ENCODE measurements around the gene RSBN1L.

The RSBN1L gene

DNA sequence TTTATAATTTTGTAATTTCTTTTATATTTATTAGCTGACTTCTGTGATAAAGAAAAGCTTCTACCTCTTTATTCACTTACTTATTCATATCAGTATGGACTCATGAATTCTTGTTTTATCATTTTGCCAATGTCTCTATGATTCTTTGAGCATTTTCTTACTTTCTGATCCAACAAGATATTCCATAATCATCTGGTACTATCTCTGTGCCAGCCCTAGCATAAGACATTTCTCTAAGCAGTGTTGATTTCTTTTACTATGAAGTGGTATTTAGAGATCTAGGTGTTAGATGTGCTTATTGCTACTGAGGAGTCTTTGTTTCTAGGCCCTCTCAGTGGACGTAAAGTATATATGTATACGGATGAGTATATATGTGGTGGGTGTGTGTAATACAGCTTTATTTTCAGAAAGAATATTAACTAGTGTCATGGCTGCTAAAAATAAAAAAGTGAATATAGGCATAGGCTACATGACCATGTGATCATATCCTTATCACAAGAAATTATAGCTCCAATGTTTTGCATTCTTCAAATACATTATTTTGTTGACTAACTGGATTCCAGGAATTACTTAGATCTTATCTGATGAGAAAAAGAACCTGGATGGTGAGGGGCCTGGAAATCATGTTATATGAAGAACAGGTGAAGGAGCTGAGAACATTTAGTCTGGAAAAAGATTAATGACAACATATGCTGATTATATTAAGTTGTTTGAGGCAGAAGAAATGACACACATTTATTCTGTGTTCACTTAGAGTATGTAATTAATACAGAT is 115.4 kb downstream of the RSBN1L start:
- no peak for DNase-seq

DNA sequence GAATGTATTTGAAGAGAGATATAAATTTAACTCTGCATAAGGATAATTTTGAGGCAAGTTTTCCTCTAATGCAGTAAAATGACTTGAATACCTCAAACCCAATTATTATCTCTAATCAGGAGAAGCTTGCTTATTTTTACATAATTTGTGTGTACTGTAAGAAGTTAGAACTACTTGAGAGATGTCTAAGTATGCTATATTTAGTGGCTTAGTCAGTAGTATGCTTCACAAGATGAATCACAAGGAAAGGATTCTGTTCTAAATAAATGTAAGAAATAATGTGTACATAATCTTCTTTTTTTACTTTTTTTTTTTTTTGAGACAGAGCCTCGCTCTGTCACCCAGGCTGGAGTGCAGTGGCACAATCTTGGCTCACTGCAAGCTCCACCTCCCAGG is 116.0 kb downstream of the RSBN1L start:
- DNase-seq, result no peak

DNA sequence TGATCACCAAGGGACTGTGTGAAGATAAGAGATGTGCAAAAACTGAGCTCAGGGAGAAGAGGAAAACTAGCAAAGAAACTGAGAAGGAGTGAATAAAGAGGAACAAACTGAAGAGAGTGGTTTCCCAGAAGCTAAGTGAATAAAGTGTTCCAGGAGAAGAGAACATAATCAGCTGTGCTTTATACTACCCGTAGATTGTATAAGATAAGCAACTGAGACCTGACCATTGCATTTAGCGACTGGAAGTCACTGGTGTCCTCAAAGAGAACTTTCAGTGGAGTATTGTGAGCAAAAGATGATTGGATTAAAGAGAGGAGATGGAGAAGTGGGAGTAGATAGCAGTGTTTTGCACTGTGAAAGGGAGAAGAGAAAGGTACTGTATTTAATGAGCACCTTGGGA is 116.9 kb downstream of the RSBN1L start:
- DNase-seq, result no peak

DNA sequence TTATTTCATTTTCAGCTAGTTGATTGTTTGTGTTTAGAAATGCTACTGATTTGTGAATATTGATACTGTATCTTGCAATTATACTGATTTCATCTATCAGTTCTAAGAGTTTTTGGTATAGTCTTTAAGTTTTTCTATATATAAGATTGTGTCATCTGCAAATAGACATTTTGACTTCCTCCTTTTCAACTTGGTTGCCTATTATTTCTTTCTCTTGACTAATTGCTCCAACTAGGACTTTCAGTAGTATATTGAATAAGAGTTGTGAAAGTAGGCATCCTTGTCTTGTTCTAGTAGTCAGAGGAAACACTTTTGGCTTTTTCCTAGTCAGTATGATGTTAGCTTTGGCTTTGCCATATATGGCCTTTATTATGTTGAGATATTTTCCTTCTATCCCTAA is 122.8 kb downstream of the RSBN1L start:
- no peak for DNase-seq

DNA sequence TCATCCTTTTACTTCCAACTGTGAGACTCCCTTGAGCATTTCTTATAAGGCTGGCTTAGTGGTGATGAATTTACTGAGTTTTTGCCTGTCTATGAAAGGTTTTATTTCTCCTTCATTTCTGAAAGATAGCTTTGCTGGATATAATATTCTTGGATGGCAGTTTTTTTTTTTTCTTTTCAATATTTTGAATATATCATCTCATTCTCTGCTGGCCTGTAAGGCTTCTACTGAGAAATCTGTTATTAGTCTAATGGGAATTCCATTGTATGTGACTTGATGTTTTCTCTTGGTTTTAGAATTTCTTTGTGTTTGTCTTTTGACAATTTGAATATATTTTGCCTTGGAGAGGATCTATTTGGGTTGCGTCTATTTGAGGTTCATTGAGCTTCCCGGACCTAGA is 124.7 kb downstream of the RSBN1L start:
- DNase-seq, result no peak

DNA sequence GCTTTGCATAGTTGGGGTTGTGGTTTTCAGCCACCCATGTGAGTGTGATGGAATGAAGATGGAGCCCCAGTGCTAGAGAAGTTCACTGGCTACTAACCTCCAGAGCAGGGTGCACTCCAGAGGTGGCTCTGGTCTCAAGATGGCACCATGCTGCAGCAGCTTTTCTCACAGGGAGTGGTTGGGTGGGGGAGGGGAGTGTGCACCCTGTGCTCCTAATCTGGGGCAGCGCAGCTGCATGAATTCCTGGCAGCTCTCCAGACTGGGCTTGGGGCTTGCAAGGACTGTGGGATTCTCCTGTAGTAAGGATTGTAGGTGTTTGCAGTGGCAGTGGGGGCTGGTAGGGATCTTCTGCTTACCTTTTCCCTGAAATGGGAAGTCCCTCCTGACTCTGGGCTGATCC is 126.0 kb downstream of the RSBN1L start:
- DNase-seq, result peak; percentile 80

DNA sequence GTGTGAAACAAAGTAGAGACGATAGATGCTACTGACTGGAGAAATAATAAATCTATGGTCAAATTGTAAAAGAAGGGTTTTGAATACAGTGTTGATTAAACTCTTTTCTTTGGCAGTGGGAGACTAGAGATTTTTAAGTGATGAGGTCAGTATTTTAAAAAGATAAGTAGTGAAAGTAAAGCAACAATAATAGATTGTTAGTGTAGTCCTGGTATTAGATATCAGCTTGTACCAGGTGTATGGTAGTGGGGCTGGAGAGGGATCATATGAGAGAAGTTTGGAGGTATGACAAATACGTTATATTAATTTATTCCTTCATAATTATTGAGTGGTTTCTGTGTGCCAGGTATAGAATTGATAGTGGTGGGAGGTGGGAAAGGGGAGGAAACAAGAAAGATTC is 127.5 kb downstream of the RSBN1L start:
- DNase-seq, result no peak

DNA sequence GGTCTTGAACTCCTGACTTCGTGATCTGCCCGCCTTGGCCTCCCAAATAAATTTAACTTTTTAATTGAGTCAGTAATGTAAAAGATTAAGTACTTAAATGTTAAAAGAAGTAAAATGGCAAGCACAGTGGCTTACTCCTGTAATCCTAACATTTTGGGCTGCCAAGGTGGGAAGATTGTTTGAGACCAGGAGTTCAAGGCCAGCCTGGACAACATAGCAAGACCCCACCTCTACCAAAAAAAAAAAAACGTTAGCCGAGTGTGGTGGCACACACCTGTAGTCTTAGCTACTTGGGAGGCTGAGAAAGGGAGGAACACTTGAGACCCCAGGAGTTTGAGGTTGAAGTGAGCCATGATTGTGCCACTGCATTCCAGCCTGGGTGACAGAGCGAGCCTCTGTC is 128.4 kb downstream of the RSBN1L start:
- no peak for DNase-seq

DNA sequence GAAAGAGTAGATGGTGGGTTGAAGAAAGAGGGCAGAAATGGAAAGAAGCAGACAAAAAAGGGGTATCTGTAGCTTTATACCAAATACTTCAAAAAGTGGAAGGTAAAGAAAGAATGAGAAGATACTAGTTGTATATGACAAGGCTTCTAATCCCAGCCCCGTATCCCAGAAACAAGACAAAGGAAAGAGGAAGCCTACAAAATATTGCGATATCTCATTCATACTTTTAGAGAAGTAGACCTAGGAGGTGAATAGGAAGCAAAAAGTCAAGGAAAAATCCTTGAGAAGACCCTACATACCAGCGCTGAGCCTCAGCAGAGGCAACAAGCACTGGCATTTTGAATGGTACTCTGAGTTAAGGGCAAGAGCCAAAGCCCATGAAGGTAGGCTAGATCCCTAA is 128.9 kb downstream of the RSBN1L start:
- DNase-seq, result no peak

DNA sequence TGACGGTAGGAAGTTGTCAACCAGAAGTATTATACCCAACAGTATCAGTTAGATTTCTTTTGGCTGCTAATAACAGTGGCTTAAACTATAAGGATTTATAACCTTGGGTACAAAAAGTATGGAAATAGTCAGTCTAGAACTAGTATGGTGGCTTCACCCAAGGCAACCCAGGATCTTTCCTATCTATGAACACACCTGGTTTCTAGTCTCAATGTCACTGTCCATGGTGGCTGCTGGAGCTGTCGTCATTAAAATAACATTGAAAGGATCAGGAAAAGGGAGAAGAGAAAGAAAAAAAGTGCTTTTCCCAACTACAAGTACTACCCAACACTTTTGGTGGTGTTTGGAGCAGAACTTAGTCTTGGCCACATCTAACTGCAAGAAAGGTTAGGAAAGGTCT is 130.0 kb downstream of the RSBN1L start:
- no peak for DNase-seq

DNA sequence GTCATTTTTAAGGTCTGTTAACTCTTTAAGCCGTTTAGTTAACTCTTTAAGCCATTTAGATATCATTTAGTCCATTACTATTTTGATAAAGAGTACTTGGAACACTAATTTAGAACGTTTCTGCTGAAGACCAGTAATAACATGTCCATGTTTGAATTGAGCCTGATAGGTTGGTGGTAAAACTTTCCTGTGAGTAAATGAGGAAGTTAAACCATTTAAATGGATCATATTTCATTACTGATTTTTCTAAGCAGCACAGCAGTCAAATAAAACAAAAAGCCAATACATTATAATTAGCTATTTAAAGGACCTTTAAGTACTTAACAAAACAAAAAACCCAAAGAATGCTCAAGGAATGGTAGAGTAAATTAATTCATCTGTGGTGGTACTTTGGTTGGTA is 131.7 kb downstream of the RSBN1L start:
- peak; percentile 32 for DNase-seq

DNA sequence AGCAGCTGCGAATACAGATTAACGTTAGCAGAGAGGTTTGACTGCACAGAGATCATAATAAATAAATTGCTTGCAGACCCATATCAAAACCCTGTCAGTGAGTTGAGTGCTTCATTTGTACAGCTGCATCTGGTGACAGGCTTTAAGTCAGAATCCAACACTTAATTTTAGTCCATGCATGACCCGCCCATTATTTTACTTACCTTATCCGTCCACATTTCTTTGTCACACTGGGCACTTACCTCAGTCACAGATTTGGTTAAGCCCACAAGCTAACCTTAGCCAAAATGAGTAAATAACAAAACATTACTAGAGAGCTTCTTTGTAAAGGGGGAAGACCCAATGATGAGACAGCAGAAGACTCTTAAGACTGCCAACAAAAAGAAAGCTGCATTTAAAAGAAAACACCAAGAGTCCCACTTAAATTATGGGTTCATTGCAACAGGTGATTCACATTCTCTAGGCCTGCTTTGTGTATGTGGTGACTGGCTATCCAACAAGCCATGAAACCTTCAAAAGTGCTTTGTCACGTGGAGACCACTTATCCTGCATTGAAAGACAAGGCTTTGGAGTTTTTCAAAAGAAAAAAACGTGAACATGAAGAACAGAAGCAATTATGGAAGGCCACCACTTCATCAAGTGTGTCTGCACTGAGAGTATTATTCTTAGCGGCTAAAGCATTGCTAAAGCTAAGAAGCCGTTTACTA is 134.5 kb downstream of the RSBN1L start:
- no peak for DNase-seq

DNA sequence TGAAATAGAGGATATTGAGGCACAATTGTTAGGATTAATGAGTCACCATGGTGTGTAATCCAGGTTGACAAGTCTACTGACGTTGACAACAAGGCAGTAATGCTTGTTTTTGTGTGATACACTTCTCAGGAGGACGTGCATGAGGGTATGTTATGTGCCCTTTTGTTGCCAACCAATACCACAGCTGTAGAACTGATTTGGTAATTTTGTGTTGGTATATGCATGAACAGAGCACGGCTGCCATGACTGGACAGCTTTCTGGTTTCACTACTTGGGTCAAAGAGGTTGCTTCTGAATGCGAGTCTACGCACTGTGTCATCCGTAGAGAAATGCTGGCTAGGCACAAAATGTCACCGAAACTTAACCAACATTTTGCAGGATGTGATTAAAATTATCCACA is 135.2 kb downstream of the RSBN1L start:
- no peak for DNase-seq

DNA sequence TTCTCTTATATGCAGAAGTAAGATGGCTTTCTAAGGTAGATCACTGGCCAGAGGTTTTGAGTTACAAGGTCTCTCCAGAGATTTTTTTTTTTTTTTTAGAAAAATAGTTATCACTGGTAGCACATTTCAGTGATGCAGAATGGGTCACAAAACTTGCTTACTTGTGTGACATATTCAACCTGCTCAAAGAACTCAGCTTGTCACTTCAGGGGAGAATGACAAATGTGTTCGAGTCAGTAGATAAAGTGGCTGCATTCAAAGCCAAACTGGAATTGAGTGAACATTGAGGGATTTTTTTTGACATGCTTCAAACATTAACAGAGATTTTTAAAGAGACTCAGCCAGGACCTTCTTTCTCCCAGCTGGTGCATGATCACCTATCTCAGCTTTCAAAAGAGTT is 135.7 kb downstream of the RSBN1L start:
- no peak for DNase-seq
